Measurements from ENCODE around the gene EXOSC2.
"Not testable (repeated sequence)": the region's sequence is repeated elsewhere in the genome, so short reads cannot be mapped to it uniquely, and the experiment has no call there.

EXOSC2 gene

GRCh38 chr9:130668659-130669058, 24.9 kb upstream of the EXOSC2 start:
- no peak for DNase-seq

- DNase-seq = no peak
Measured at GRCh38 chr9:130669965-130670364, 23.6 kb upstream of the EXOSC2 start.

- no peak for DNase-seq
Measured at GRCh38 chr9:130670644-130671043, 22.9 kb upstream of the EXOSC2 start.

DNA sequence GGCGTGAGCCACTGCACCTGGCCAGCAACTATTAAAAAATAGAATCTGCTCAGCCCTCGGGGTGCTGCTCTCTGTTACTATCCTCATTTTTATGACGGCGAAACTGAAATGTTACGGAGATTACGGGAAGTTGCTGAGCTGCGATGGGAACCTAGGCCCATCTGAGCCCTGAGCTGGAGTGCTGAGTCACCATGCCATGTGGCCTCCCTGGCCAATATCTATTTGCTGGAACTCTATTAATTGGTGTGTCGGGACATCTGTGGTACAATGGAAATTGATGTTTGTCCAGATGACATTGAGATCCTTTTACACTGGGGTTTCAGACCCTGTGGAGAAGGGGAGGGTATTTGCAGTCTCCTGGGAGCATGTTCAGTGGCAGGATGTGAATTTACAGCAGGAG, 21.1 kb upstream of the EXOSC2 start:
- no peak for DNase-seq

- no peak for DNase-seq
Measured at GRCh38 chr9:130672933-130673615, 20.5 kb upstream of the EXOSC2 start.

GRCh38 chr9:130675396-130675795, 18.2 kb upstream of the EXOSC2 start:
- no peak for DNase-seq

GRCh38 chr9:130677252-130677651, 16.3 kb upstream of the EXOSC2 start:
- no peak for DNase-seq

DNA sequence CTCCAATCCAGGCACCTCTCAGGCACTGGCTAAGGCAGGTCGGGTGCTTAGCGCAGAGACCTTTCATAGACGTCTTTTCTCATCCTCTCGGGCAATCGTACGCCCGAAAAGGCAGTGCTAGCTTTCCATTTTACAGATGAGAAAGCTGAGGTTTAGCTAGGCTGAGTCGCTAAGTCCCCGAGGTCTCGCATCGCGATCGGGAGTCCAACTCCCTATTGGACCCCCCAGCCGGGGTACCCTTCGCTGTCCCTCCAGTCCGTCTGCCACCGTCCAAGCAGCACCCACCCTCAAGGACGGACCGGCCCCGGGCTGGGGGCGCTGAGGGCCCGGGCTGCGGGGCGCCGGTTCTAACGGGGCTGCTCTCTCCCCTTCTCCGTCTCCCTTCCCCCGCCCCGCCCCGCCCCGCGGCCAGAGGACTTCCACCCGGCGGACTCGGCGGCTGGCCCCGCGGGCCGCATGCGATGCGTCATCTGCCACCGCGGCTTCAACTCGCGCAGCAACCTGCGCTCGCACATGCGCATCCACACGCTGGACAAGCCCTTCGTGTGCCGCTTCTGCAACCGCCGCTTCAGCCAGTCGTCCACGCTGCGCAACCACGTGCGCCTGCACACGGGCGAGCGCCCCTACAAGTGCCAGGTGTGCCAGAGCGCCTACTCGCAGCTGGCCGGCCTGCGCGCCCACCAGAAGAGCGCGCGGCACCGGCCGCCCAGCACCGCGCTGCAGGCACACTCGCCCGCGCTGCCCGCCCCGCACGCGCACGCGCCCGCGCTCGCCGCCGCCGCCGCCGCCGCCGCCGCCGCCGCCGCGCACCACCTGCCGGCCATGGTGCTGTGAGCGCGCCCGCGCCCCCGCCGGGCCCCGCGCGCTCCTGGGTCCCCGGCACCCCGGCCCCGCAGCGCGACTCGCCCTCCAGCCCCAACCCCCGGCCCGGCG, 12.5 kb upstream of the EXOSC2 start:
- peak; percentile 92 for DNase-seq

GRCh38 chr9:130681769-130682420, 11.7 kb upstream of the EXOSC2 start:
- DNase-seq = peak; percentile 47

- peak; percentile 84 for DNase-seq
Measured at GRCh38 chr9:130682421-130683121, 11.0 kb upstream of the EXOSC2 start.

DNA sequence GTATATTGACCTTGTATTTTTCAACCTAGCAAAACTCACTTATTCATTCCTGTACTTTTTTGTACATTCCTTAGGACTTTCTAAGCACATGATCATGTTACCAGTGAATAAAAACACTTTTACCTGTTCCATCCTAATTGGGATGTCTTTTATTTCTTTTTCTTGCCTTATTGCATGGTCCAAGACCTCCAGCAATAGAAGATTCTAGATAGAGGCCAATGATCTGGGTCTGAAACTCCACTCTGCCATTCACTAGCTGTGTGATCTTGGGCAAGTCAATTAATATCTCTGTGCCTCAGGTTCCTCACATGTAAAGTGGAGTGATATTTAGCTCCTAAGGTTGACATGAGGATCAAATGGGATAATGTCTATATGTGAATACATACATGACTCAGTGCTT, 8.5 kb upstream of the EXOSC2 start:
- DNase-seq = no peak

GRCh38 chr9:130685945-130686344, 7.6 kb upstream of the EXOSC2 start:
- DNase-seq = not testable (repeated sequence)

GRCh38 chr9:130687615-130688014, 6.0 kb upstream of the EXOSC2 start:
- no peak for DNase-seq

- no peak for DNase-seq
Measured at GRCh38 chr9:130688072-130688471, 5.5 kb upstream of the EXOSC2 start.

GRCh38 chr9:130689572-130689936, 4.0 kb upstream of the EXOSC2 start:
- DNase-seq = no peak

DNA sequence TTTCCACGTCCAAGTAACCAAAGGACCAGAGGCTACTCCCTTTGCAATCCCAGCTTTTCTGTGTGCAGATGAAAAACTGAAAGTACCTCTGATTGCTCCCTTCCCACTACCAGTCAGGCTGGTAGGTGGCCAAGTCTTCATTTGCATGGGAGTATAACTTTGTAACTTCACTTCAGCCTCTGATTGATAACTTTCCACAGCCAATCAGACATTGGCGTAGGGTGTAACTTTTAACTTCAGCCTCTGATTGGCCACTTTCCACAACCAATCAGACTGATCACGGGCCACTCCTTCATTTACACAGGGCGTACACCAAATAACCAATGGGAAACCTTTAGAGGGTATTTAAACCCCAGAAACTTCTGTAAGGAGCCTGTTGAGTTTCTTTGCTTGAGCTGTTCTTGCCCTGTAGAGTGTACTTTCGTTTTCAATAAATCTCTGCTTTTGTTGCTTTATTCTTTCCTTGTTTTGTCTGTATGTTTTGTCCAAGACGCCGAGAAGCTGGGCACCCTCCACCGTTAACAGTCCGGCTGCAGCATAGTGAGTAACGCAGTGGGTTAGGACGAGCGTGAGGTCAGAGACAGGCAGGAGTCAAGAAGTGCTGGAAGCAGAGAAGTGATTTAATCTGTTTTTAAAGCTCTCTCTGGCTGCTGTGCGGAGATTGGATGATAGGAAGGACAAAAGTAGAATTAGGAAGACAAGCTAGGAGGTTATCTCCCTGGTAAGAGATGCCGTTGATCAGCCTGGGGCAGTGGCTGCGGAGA, 3.5 kb upstream of the EXOSC2 start:
- peak; percentile 97 for DNase-seq

DNA sequence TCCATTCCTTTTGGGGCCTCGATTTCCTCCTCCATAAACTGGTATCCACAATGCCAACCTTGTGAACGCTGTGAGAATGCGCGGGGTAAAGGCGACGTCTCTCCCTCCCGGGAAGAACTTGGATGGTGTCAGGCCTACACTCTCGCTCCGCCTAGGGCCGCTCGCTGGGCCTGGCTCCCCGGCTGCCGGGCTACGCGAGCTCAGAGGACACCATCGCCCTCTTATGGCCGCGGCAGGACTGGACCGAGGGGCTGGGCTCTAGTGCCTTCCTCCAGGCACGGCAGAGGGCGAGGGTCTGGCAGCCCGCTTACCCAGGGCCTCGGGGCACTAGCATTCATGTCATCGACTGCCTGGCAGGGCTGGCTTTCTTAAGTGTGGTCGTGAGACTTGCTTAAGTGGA, 1.3 kb upstream of the EXOSC2 start:
- no peak for DNase-seq

GRCh38 chr9:130693101-130693425, 517 bp upstream of the EXOSC2 start:
- no peak for DNase-seq

- peak; percentile 39 for DNase-seq
Measured at GRCh38 chr9:130694205-130694604, 625 bp downstream of the EXOSC2 start.

- DNase-seq = no peak
Measured at GRCh38 chr9:130696139-130696650, 2.6 kb downstream of the EXOSC2 start.

DNA sequence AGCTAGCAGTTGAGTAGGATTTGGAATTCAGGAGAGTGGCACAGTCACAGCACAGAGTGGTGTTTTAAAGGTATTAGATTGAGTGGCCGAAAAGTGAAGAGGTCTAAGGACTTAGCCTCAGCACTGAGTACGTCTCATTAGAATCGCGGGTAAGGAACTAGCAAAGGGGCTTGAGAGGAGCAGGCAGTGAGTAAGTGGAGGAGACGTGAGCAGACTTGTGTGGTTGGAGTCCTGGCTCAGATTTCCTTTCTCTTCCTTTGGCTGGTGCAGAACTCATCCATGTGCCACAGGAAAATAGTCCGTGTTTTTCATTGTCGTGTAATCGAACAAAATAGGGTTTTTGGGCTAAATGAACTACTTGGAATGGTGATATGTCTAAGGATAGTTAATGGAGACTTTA, 3.4 kb downstream of the EXOSC2 start:
- DNase-seq = no peak

DNA sequence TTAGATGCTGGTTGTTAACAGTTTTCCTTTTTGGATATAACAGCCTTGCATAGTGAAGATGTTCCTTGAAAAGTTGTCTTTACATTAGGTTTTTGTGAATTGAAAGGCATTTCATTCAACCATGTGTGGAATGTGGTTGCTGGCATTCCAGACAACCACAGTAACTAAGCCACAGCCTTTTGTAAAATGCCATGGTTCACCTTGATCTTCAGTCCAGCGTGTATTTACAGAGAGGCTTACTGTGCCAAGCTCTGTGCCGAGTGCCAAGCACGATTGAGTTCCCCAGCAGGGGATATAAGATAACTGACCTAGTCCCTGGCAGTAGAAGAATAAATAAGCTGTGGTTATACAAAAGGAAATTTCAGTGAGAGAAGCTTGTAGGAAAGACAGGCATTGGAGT, 4.9 kb downstream of the EXOSC2 start:
- DNase-seq = peak; percentile 55

Data from EL (cell line).